ENCODE data around the gene MAPKAP1. TPM values are rescaled to one million over a fixed set of nuclear protein-coding genes. Genes with fewer than 3 reads are reported as not detected.

MAPKAP1 gene
- 47.8 TPM for total RNA-seq

GRCh38 chr9:125706651-125707471 is at the start of gene MAPKAP1:
MAPKAP1 (minus strand) TSS chr9:125707208; CDS start chr9:125672574, 34,634 bp downstream.

GRCh38 chr9:125747053-125747764 is 40.2 kb upstream of the MAPKAP1 start, which contains the start of gene PBX3:
PBX3 (plus strand) TSS chr9:125747373.

Small RNA genes lying within 50 kb of the gene (small RNA-seq; reads per million reads assigned to genes)
- gene RF00017 (ENCODE audit: low replicate concordance) = not detected

Other genes starting within 250 kb of the MAPKAP1 start
- 64.5 TPM for gene PBX3, start 40.2 kb upstream of the MAPKAP1 start, total RNA-seq

All from metanephros (tissue), 2 donors.